Suprapubic skin (tissue), 4 donors: ENCODE data around the gene TBC1D32.

Source experiments
- CTCF ChIP-seq, 2 donors: fragments of 200-600 bp in 1 of 2; fragments of 450-650 bp in 1 of 2; sonication (generic) in 1 of 2; IDR thresholded peaks; one replicate each; pipeline ENCODE4 v1.5.1; 2016 to 2019; ENCODE audit warnings: antibody characterized with exemption in 2 of 2, mild to moderate bottlenecking in 1 of 2, moderate library complexity in 1 of 2
- EP300 ChIP-seq: sonication (generic); formaldehyde crosslinking; IDR thresholded peaks from one replicate; pipeline ENCODE4 v1.6.1; 2017; ENCODE audit warnings: antibody characterized with exemption
- POLR2A ChIP-seq, 2 donors: fragments of 450-650 bp; IDR thresholded peaks; one replicate each; pipeline ENCODE4 v1.6.1; 2017; ENCODE audit warnings: antibody characterized with exemption in 2 of 2, mild to moderate bottlenecking in 2 of 2, moderate library complexity in 2 of 2
- POLR2AphosphoS5 ChIP-seq, 3 donors: sonication (generic); formaldehyde crosslinking; IDR thresholded peaks; one replicate each; pipeline ENCODE4 v1.6.1; 2017; ENCODE audit warnings: antibody characterized with exemption in 3 of 3

GRCh38 chr6:121352941-121353340, 18.7 kb upstream of the TBC1D32 start:
- no peak for TF ChIP-seq POLR2A (IDR thresholded peaks at IDR 0.05)
- TF ChIP-seq CTCF (IDR thresholded peaks at IDR 0.05), result no peak
- TF ChIP-seq EP300, result no peak
- TF ChIP-seq POLR2AphosphoS5 (IDR thresholded peaks at IDR 0.05), result no peak
